Measurements from ENCODE around the gene ATP10A. TPM values are rescaled to one million over a fixed set of nuclear protein-coding genes. Genes with fewer than 3 reads are reported as not detected.

ATP10A gene
- total RNA-seq, 4 donors from 2014 or later: 3.8 to 7.1 (median 5.2) TPM

DNA sequence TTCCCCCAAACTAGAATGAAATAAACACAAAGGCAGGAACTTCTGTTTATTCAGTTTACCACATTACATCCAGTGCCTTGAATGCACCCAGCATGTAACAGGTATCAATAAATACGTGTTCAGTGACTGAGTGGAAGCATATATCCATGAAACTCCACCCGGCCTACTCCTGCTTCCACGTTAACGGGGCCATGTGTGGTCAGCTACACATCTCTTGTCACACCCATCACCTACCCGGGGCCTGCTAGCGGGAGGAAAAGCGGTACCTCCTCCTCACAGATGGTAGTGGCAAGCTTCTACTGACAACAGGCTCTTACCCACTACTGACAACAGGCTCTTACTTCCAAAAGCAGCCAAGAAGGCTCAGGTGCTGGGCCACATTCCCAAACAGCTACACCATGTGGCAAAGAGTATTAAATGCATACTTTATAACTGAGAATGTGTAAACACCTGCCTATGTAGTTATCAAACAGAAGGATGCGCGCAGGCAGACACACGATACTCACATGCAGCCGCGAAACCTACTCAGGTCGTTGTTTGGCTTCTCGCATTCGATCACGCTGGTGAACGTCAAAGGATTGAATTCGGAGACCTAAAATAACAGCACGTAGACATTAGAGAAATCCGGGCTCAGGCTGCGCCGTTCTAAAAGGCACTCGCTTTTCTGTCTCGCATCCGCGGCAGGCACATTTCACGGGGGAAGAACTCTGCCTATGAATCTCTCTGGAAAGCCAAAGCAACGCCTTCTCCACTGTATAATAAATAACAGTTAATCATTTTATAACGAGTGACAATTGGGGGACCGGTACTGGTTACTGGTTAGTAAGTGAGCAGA is 127.4 kb downstream of the ATP10A start:
- H3K27ac ChIP-seq: no peak overlapping the region
- H3K36me3 ChIP-seq: no peaks in the 10 kb centered on the region
- H3K9me3 ChIP-seq: no peaks in the 10 kb centered on the region
- H3K4me3 ChIP-seq: no peak overlapping the region
- no peak for DNase-seq (ENCODE audit: low spot score in 2 of 2)
- TF ChIP-seq POLR2A (IDR thresholded peaks at IDR 0.05) (no peak), POLR2AphosphoS5 (IDR thresholded peaks at IDR 0.05) (no peak)
- 94% methylated on average over 30 of the region's 30 CpGs for WGBS
- H3K27me3 ChIP-seq: no peaks in the 10 kb centered on the region
- H3K4me1 ChIP-seq: peaks cover 10% of the 10 kb centered on the region

DNA sequence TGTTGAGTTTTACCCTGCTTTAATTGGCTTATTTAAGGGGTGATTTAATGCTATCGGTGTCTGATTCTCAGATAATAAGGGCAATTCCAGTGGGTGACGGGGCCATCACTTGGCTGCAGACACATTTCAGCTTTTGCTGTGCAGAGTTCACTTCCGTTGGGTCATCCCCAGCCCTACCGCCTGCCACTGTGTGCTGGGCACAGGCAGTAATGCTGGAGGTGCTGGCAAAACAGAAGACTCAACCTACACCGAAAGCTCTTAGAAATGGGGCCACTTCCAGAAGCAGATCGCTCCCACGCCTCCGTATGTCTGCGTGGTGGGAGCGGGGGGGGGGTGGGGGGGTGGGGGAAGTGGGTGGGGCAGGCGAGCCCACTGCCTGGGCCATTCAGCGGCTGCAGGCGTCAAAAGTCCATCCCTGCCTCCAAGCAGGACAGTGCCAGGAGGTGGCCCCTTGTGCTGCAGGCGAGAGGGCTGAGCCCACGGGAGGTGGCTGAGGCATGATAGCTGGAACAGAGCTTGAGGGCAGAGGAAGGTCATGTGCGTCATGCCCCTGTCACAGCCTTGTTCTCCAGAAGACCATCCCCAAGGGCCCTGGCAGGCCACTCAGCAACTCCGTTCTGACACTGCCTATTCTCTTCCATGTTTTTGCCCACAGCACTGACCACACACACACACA is 128.3 kb downstream of the ATP10A start:
- WGBS: 83% methylated on average over 9 of the region's 17 CpGs
- Histone ChIP-seq H3K27me3 (no peaks in the 10 kb centered on the region), H3K9me3 (no peaks in the 10 kb centered on the region), H3K36me3 (no peaks in the 10 kb centered on the region), H3K27ac (no peak overlapping the region), H3K4me3 (no peak overlapping the region), H3K4me1 (peaks cover 10% of the 10 kb centered on the region)
- TF ChIP-seq POLR2A (IDR thresholded peaks at IDR 0.05) (no peak), POLR2AphosphoS5 (IDR thresholded peaks at IDR 0.05) (no peak), EP300 (IDR thresholded peaks at IDR 0.05) (no peak)
- TF ChIP-seq, protein P1, sequence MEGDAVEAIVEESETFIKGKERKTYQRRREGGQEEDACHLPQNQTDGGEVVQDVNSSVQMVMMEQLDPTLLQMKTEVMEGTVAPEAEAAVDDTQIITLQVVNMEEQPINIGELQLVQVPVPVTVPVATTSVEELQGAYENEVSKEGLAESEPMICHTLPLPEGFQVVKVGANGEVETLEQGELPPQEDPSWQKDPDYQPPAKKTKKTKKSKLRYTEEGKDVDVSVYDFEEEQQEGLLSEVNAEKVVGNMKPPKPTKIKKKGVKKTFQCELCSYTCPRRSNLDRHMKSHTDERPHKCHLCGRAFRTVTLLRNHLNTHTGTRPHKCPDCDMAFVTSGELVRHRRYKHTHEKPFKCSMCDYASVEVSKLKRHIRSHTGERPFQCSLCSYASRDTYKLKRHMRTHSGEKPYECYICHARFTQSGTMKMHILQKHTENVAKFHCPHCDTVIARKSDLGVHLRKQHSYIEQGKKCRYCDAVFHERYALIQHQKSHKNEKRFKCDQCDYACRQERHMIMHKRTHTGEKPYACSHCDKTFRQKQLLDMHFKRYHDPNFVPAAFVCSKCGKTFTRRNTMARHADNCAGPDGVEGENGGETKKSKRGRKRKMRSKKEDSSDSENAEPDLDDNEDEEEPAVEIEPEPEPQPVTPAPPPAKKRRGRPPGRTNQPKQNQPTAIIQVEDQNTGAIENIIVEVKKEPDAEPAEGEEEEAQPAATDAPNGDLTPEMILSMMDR (IDR thresholded peaks at IDR 0.05): no peak
- DNase-seq (ENCODE audit: low spot score in 2 of 2): no peak

DNA sequence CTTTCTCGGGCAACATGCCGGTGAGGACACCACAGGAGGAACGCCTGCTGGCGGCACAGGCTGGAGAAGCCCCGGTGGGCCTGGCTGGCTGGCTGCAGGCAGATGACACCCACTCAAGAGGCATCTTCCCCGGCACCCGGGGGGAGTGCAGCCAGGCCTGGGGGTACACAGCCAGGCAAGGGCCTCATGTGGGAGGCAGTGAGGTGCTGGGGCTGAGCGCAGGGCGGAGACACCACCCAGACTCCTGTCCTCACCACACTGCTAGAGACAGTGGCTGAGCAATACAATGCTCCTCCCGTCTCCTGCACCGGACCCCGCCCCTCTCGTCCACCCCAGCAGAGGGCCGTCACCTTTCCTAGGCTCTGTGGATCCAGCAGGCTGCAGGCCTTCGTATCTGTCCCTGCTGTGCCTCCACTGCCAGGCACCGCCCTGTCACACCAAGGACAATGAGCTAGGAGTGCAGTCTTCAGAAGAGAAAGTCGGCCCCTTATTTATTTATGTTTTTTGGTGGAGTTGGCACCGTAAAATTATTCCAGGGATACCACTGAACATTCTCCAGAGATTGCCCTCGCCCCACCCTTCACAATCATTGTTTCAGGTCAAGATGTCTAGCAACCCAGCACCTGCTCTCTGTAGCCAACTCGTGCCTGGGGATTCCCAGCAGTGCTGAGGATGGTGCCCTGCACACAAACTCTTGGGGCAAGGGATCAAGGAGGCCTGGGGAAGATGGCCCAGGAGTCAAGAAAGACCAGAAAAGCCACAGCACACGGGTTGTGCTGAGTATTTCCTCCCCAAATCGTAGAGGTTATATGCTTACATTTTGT is 129.1 kb downstream of the ATP10A start:
- no peak for TF ChIP-seq EP300 (IDR thresholded peaks at IDR 0.05)
- TF ChIP-seq, protein P1 (IDR thresholded peaks at IDR 0.05): no peak
- TF ChIP-seq POLR2A (IDR thresholded peaks at IDR 0.05): no peak
- TF ChIP-seq POLR2AphosphoS5 (IDR thresholded peaks at IDR 0.05): no peak
- H3K36me3 ChIP-seq: no peaks in the 10 kb centered on the region
- 87% methylated on average over 17 of the region's 22 CpGs for WGBS
- H3K9me3 ChIP-seq: no peaks in the 10 kb centered on the region
- no peak for DNase-seq (ENCODE audit: low spot score in 2 of 2)
- no peaks in the 10 kb centered on the region for H3K27me3 ChIP-seq
- H3K4me3 ChIP-seq: no peak overlapping the region
- peaks cover 10% of the 10 kb centered on the region for H3K4me1 ChIP-seq
- H3K27ac ChIP-seq: no peak overlapping the region

DNA sequence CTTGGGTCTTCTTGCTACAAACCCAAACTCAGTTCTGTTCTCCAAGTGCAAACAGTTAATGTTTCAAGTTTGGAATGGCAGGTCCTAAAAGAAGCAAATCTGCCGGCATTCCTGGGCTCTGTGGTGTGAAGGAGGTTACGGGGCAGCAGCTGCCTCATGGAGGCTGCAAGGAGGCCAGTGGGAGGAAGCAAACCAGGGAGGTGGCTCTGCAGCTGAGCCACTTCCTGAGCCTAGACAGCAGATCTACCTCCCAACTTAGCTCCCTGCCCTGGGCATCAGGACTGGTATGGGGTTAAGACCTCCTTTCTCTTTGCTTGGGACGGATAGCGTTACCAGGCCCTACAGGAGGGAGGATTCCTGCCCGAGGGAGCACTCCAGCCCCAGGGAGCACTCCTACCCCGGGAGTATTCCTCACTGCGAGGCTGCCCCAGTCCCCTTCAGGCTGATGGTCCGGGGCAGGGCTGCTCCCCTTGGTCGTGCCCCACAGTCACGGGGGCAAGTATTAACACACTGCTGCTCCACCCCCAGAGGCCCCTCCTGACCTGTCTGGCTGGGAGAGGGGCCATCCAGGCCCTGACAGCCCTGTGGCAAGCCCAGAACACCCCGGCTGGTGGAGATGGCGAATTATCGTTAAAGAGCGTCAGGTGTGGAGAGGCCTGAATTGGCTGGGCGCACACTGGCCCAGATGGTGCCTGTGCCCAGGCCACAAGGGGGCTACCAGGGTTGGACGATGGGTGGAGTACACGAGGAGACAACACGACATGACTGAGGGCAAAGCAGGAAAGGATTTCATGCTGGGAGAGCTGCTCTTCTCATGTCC is 129.9 kb downstream of the ATP10A start:
- H3K27ac ChIP-seq: no peak overlapping the region
- no peaks in the 10 kb centered on the region for H3K36me3 ChIP-seq
- H3K27me3 ChIP-seq: no peaks in the 10 kb centered on the region
- H3K4me3 ChIP-seq: no peak overlapping the region
- no peak for DNase-seq (ENCODE audit: low spot score in 2 of 2)
- H3K4me1 ChIP-seq: peaks cover 7% of the 10 kb centered on the region
- 80% methylated on average over 15 of the region's 18 CpGs for WGBS
- TF ChIP-seq POLR2AphosphoS5 (IDR thresholded peaks at IDR 0.05): no peak
- TF ChIP-seq, protein P1 (IDR thresholded peaks at IDR 0.05): no peak
- TF ChIP-seq EP300 (IDR thresholded peaks at IDR 0.05): no peak
- no peak for TF ChIP-seq POLR2A (IDR thresholded peaks at IDR 0.05)
- no peaks in the 10 kb centered on the region for H3K9me3 ChIP-seq

DNA sequence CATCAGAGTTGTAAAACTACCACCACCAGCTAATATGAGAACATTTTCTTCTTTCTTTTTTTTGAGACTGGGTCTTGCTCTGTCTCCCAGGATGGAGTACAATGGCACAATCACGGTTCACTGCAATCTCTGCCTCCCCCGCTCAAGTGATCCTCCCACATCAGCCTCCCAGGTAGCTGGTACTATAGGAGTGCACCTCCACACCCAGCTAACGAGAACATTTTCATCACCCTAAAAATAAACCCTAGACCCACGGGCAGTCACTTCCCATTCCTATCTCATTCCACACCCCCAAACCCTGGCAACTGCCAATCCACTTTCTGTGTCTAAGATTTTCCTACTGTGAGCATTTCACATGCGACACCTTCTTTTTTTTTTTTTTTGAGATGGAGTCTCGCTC is 130.9 kb downstream of the ATP10A start:
- Histone ChIP-seq H3K4me1 (no peaks in the 10 kb centered on the region), H3K9me3 (no peaks in the 10 kb centered on the region), H3K4me3 (no peak overlapping the region), H3K27me3 (no peaks in the 10 kb centered on the region), H3K27ac (no peak overlapping the region), H3K36me3 (no peaks in the 10 kb centered on the region)
- DNase-seq (ENCODE audit: low spot score in 2 of 2): no peak
- TF ChIP-seq EP300 (IDR thresholded peaks at IDR 0.05) (no peak), POLR2AphosphoS5 (IDR thresholded peaks at IDR 0.05) (no peak), POLR2A (IDR thresholded peaks at IDR 0.05) (no peak)
- TF ChIP-seq, protein P1 (IDR thresholded peaks at IDR 0.05): no peak
- 91% methylated on average over 6 of the region's 6 CpGs for WGBS
